BE2C (cell line): ENCODE data around the gene C2orf68.
A peak's percentile ranks its signal among the peaks of the same experiment; 100 is the strongest.
"Not testable (repeated sequence)": the region's sequence is repeated elsewhere in the genome, so short reads cannot be mapped to it uniquely, and the experiment has no call there.

Experiments used
- DNase-seq: peaks from one replicate; pipeline ENCODE4 v3.0.0-alpha.2; 2020
- H3K27me3 ChIP-seq: fragments of 250-450 bp; sonication (Bioruptor Pico); 2 replicates; pipeline ENCODE4 v1.5.1; 2020; ENCODE audit warnings: mild to moderate bottlenecking
- H3K36me3 ChIP-seq: fragments of 250-450 bp; sonication (Bioruptor Pico); 2 replicates; pipeline ENCODE4 v1.5.1; 2020; ENCODE audit warnings: mild to moderate bottlenecking
- H3K4me1 ChIP-seq: fragments of 250-450 bp; sonication (Bioruptor Pico); 2 replicates; pipeline ENCODE4 v1.5.1; 2020
- H3K4me3 ChIP-seq: 2 replicates; pipeline ENCODE4 v1.5.1; 2011; ENCODE audit warnings: low read depth, low read length
- H3K9me3 ChIP-seq: fragments of 250-450 bp; sonication (Bioruptor Pico); 2 replicates; pipeline ENCODE4 v1.5.1; 2020
- TF ChIP-seq, protein P1 (sequence below): IDR thresholded peaks from 2 replicates; pipeline ENCODE4 v1.5.1; 2012; ENCODE audit warnings: mild to moderate bottlenecking, low read depth, low read length

The C2orf68 gene

GRCh38 chr2:85607268-85608215 lies 4.3 kb downstream of the C2orf68 start:
- Histone ChIP-seq H3K4me3 (no peak overlapping the region), H3K9me3 (no peaks in the 10 kb centered on the region), H3K27me3 (no peaks in the 10 kb centered on the region), H3K4me1 (no peaks in the 10 kb centered on the region), H3K36me3 (no peaks in the 10 kb centered on the region)
- TF ChIP-seq, protein P1, sequence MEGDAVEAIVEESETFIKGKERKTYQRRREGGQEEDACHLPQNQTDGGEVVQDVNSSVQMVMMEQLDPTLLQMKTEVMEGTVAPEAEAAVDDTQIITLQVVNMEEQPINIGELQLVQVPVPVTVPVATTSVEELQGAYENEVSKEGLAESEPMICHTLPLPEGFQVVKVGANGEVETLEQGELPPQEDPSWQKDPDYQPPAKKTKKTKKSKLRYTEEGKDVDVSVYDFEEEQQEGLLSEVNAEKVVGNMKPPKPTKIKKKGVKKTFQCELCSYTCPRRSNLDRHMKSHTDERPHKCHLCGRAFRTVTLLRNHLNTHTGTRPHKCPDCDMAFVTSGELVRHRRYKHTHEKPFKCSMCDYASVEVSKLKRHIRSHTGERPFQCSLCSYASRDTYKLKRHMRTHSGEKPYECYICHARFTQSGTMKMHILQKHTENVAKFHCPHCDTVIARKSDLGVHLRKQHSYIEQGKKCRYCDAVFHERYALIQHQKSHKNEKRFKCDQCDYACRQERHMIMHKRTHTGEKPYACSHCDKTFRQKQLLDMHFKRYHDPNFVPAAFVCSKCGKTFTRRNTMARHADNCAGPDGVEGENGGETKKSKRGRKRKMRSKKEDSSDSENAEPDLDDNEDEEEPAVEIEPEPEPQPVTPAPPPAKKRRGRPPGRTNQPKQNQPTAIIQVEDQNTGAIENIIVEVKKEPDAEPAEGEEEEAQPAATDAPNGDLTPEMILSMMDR = no peak
- no peak for DNase-seq

DNA sequence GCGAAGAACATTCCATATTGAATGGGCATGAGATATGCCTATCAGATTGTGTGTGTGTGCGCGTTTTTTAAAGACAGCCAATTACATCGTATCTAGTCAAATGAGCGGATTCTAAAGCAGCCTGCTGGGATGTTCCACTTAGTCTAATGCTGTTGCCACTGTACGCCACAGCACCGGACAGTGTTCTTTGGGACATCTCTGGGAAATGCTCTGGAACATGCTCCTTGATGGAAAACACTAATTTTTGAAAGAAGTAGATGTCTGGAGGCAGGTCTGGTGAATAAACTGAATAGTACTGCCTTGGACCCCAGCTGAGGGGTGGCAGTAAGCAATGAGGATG lies 5.8 kb downstream of the C2orf68 start:
- no peak for DNase-seq
- no peak overlapping the region for H3K4me3 ChIP-seq
- H3K9me3 ChIP-seq = no peaks in the 10 kb centered on the region
- H3K36me3 ChIP-seq = no peaks in the 10 kb centered on the region
- no peaks in the 10 kb centered on the region for H3K27me3 ChIP-seq
- TF ChIP-seq, protein P1 = no peak
- no peaks in the 10 kb centered on the region for H3K4me1 ChIP-seq

GRCh38 chr2:85605406-85606115 lies 6.3 kb downstream of the C2orf68 start:
- H3K4me3 ChIP-seq = no peak overlapping the region
- H3K36me3 ChIP-seq = no peaks in the 10 kb centered on the region
- H3K27me3 ChIP-seq = no peaks in the 10 kb centered on the region
- H3K9me3 ChIP-seq = no peaks in the 10 kb centered on the region
- no peak for DNase-seq
- TF ChIP-seq, protein P1 = no peak
- H3K4me1 ChIP-seq = no peaks in the 10 kb centered on the region

GRCh38 chr2:85604568-85605339 lies 7.1 kb downstream of the C2orf68 start:
- Histone ChIP-seq H3K9me3 (no peaks in the 10 kb centered on the region), H3K4me1 (no peaks in the 10 kb centered on the region), H3K36me3 (no peaks in the 10 kb centered on the region), H3K27me3 (no peaks in the 10 kb centered on the region), H3K4me3 (no peak overlapping the region)
- no peak for DNase-seq
- TF ChIP-seq, protein P1 = no peak

- not testable (repeated sequence) for H3K4me1 ChIP-seq, H3K27me3 ChIP-seq, H3K4me3 ChIP-seq, H3K9me3 ChIP-seq, DNase-seq, H3K36me3 ChIP-seq
Observed at GRCh38 chr2:85604133-85604444, 7.8 kb downstream of the C2orf68 start.

- Histone ChIP-seq H3K9me3 (no peaks in the 10 kb centered on the region), H3K27me3 (no peaks in the 10 kb centered on the region), H3K36me3 (no peaks in the 10 kb centered on the region), H3K4me3 (peak within 1 kb of the TSS; percentile 67), H3K4me1 (no peaks in the 10 kb centered on the region)
- DNase-seq = peak; percentile 85
- TF ChIP-seq, protein P1 = no peak
Observed at GRCh38 chr2:85602476-85603234, 9.2 kb downstream of the C2orf68 start, which contains the start of gene TMEM150A. TSS of gene TMEM150A (minus strand) at chr2:85602698. CDS start at chr2:85601948, 750 bp downstream.
